Measurements from ENCODE around the gene SERPINA4.

- TF ChIP-seq, protein P1, sequence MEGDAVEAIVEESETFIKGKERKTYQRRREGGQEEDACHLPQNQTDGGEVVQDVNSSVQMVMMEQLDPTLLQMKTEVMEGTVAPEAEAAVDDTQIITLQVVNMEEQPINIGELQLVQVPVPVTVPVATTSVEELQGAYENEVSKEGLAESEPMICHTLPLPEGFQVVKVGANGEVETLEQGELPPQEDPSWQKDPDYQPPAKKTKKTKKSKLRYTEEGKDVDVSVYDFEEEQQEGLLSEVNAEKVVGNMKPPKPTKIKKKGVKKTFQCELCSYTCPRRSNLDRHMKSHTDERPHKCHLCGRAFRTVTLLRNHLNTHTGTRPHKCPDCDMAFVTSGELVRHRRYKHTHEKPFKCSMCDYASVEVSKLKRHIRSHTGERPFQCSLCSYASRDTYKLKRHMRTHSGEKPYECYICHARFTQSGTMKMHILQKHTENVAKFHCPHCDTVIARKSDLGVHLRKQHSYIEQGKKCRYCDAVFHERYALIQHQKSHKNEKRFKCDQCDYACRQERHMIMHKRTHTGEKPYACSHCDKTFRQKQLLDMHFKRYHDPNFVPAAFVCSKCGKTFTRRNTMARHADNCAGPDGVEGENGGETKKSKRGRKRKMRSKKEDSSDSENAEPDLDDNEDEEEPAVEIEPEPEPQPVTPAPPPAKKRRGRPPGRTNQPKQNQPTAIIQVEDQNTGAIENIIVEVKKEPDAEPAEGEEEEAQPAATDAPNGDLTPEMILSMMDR (conservative IDR thresholded peaks at IDR 0.05; ENCODE audit: low read length) = no peak
- TF ChIP-seq EZH2phosphoT487 (IDR thresholded peaks at IDR 0.05; ENCODE audit: borderline replicate concordance) = no peak
Observed at GRCh38 chr14:94591073-94591472, 29.8 kb downstream of the SERPINA4 start.

All from Loucy (cell line).